ENCODE results near the gene TP53BP2.

Gene TP53BP2

GRCh38 chr1:223796210-223796609 is 49.5 kb downstream of the TP53BP2 start:
- DNase-seq (ENCODE audit: low spot score), result no peak

- no peak for DNase-seq (ENCODE audit: low spot score)
These were observed 51.4 kb downstream of the TP53BP2 start for GRCh38 chr1:223794136-223794880.

- no peak for DNase-seq (ENCODE audit: low spot score)
These were observed 52.0 kb downstream of the TP53BP2 start for GRCh38 chr1:223793716-223794115.

DNA sequence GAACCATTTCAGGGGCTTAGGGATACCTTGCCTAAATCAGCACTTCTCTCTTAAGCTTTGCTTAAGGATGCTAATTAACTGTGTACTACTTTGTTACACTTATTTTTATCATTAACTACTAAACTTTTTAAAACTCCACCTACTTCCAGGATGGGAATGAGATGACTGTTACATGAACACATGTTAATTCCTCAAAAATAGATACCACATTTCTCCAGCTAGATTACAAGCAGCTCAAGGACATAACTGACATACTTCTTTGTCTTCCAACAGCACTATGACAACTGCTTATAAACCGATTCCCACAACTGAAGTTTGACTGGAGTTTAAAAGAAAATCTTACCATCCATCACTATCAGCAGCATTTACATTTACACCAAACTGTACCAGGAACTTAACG is 53.7 kb downstream of the TP53BP2 start:
- DNase-seq (ENCODE audit: low spot score), result no peak

DNA sequence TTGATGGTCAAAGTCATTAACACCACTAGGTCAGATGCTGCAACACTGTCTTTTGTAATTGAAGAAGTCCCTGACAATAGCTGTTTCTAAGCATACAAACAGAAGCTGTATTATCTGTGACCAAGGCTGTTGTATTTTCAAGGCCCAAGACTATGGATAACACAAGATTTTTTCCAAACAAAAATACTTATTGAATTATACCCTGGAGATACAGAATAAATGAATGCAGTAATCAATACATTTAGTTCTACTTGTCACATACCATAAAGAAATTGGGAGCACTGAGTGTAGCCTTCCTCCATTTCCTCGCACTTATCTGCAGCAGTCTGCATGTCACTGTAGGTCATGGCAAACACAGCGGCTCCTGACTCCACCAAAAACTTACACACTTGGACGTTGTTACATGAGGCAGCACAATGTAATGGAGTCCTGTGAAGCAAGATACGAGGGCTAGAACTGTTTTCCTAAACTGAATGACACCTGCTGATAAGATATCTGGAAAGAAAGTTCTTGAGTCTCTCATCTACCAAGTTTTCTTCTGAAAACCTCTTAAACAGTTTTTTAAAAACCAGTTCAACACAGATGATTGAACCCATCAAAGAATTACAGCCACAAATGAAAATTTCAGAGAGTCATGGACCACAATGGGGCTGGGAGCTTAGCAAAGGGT is 56.9 kb downstream of the TP53BP2 start:
- no peak for DNase-seq (ENCODE audit: low spot score)

DNA sequence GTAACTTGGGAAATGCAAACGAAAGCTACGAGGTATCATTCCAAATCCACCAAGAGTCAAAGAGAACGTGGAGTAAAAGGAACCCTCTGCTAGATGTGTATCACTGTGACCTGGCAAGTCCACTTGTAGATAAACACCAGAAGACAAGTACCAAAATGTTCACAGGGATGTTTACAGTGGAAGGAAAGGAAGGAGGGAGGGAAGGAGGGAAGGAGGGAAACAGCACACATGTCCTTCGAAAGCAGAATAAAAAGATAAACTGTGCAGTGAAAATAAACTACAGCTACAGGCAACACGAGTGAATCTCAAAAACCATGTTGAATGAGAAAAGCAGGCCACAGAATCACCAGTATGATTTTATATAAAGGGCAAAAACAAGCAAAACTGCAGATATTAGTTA is 59.9 kb downstream of the TP53BP2 start:
- no peak for DNase-seq (ENCODE audit: low spot score)

DNA sequence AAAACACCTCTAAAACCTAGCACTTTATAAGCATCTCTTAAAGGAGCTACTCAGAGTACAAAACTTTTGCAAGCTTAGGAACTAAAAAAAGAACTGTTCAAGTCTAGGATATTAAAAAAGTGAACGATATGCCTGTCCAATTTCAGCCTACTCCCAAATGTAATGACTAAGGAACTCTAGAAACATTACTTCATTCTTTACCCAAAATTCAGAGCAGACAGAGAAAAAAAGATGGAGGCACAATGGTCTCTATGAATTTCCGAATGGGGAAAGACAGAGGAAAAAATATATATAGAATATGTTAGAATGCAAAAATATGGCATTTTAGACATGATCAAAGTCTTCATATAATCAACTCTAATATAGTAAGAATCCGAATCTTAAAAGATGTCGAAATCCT is 61.2 kb downstream of the TP53BP2 start:
- no peak for DNase-seq (ENCODE audit: low spot score)

GRCh38 chr1:223783676-223784075 is 62.1 kb downstream of the TP53BP2 start:
- no peak for DNase-seq (ENCODE audit: low spot score)

DNA sequence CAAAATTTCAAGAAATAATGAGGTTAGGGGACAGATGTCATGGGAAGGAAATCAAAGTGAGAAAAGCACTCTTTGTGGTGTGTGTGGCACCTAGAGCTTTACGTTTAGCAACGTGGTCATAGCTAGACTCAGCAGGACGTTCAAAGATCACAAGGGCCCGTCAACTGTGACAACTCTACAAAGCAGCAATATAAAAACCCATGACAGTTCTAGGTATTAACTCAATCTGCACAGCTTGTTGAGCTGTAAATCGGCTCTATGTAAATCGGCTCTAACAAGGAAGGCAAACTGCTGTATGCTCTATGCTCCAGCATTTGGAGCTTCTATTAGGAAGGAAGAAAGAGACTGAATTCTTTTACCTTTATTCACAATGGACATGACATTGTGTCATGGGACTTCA is 64.8 kb downstream of the TP53BP2 start:
- no peak for DNase-seq (ENCODE audit: low spot score)

GRCh38 chr1:223780318-223780717 is 65.4 kb downstream of the TP53BP2 start:
- no peak for DNase-seq (ENCODE audit: low spot score)

DNA sequence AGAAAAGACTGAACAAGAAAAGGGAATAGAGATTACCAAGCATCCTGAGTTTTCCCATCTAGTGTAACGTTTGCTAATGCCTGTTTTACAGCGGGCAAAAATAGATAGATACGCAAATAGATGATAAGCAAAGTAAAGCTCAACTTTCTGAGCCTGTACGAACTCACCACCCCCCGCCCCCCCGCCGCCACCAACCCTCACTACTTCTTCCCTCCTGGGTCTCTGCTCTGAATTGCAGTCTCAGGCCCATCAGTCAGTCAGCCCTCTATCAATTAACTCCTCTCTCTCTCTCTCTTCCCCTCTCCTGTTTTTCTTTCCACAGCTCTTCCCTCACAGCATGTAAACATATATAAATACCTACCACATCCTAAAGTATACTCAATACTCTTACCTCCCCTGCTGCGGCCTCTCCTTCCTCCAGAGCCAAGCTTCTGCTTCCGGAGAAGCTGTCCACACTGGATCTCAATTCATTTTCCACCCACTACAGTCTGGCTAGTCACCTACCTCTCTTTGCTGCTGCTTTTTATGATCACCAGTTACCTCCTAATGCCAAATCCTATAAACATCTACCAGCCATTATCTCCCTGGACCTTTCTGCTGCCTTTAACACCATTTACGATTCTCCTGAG is 68.8 kb downstream of the TP53BP2 start:
- DNase-seq (ENCODE audit: low spot score), result no peak

DNA sequence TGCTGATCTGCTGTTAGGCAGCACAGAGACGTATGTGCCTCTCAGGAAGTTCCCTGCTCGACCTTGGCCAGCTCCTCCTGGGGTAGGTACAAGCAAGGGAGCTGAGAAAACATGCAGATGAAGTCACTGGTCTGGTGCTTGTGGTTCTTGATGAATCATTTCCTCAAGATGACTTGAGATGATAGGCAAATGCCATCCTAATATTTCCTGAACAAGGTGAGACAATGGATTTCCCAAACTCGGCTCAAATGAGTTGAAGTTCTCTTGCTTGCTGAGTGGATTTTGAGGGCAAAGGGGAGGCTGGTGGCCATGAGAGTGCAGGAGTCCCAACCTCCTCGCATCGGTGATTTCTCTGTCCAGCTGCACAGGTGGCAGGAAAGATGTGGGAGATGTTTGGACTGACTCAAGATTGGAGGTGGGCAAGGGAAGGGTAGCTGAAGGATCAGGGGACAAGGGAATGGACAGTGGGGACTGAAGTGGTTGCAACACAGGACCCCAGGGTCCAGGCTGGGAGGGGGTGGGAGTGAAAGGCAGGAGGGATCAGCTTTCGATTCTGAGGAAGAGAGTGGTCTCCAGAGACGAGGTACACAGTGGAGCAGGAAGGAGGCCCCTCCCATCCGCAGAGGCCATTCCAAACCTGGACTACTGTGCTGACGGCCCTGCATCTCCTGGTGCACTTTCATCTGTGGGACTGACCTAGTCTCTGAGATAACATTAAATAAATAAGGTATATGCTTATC is 69.5 kb downstream of the TP53BP2 start:
- DNase-seq (ENCODE audit: low spot score), result peak; percentile 75

DNA sequence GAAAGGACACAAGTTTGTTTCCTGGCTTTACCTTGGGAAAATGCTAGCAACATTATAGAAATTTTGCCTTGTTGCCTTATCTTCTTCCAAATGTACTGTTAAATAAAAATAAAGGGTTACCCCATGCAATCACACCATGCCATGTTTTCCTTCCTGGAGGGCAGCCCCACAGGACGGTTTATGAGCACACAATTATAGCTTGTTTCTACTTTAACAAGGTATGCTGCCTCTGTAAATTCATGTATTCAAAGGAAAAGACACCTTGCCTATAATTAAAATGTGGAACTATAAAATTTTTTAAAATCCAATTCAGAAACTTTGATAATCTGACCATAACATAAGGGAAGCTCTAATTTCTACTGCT is 70.1 kb downstream of the TP53BP2 start:
- no peak for DNase-seq (ENCODE audit: low spot score)

- no peak for DNase-seq (ENCODE audit: low spot score)
These were observed 70.7 kb downstream of the TP53BP2 start for GRCh38 chr1:223775054-223775453.

DNA sequence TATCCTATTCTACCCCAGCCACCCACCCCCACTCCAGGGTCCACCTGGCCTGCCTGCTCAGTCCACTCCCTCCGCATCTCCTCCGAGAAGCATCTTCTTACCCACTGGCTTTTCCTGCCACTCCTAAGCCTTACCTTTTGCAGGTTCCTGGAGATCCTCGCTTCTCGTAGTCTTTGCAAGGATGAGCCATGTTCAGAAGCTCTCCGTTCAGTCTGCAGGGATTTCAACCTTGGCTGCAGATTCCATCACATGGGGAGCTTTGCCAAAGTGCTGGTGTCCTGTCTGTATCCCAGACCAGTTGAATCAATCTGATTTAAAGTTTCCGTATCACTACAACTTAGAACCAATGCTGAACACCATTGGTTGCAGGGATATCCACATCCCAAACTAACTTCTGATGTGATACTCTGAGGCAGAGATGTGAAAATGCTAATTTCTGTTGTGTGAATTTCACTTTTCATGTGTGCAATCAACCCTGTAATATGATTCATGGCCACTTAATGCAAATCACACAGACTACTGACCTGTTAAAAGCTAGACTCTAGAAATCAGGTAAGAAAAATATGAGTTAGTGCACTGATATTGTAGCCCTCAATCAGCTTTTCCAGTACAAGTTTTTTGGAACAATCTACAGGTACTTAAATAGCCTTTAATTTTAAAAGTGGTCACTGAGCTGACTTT is 71.5 kb downstream of the TP53BP2 start:
- no peak for DNase-seq (ENCODE audit: low spot score)

DNA sequence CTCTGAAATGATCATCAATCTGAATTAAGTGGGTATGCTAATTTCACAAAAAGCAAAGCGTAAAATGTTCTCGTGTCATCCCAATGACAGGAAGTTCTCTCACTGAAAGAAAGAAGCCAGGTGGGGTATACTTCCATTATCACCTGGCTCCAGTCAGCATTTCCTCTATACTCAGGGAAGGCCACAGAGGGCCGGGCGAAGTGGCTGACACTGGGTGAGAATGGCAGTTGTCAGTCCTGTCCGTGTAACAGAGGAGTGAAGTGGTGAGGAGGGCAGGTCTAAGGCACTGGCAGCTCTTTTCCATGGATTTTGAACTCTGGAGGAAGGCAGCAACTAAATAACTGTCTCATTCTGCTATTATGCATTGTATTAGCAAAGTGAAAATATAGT is 73.0 kb downstream of the TP53BP2 start:
- DNase-seq (ENCODE audit: low spot score), result no peak

DNA sequence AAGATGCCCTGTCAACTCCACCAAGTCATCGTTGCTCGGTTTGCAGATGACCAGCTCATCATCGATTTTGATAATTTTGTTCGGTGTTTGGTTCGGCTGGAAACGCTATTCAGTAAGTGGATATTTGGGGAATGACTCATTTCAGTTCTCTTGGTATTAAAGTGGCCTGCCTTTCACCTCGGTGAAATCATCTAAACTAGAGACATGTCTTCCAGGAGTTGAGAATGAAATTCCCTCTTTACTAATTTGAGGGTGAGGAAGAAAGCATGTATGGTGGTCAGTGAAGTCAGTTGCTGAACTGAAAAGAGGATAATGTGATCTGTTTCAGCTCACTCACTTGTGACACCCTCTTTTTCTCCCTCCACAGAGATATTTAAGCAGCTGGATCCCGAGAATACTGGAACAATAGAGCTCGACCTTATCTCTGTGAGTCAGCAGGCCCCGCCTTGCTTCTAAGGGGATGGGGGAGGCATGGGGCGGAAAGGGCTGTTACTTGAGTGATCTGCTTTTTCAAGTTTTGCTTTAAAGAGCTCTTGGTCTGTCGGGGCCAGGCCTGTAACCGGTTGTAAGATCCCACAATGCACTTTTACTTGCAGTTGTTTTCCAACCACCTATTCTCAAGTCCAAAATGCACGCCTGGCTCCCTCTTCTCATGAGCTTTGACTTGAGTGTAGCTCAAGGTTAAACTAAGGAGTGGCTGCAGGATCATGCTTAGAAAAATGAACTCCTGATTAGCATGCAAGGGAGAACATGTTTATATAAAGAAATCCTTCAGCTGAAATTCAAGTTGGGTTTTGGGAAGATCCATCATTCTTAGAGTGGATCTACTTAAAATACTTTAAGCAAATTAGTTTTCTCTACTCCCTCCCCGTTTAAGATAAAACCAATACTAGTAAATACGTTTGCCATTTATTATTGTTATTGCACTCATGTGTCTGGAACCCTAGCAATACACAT is 73.7 kb downstream of the TP53BP2 start:
- peak; percentile 51 for DNase-seq (ENCODE audit: low spot score)

- DNase-seq (ENCODE audit: low spot score), result no peak
These were observed 74.3 kb downstream of the TP53BP2 start for GRCh38 chr1:223771469-223771813.

- no peak for DNase-seq (ENCODE audit: low spot score)
These were observed 75.0 kb downstream of the TP53BP2 start for GRCh38 chr1:223770621-223771315.

GRCh38 chr1:223765719-223766340 is 79.9 kb downstream of the TP53BP2 start:
- no peak for DNase-seq (ENCODE audit: low spot score)
